D721Med (cell line): ENCODE results near the gene SLC66A2.

Source experiments
- DNase-seq: peaks from one replicate; pipeline ENCODE4 v3.0.0; 2011; ENCODE audit warnings: low spot score; ENCODE audit not compliant: insufficient read length
- FAIRE-seq: peaks from 2 replicates; lab custom pipeline; 2011; peaks lifted over from hg19 to GRCh38; lab: Jason Lieb, UNC
- CTCF ChIP-seq: IDR thresholded peaks from 2 replicates; pipeline ENCODE4 v1.5.1; 2012; ENCODE audit warnings: mild to moderate bottlenecking, control low read depth; ENCODE audit not compliant: insufficient read depth; ENCODE audit errors: missing control alignments

Gene SLC66A2

GRCh38 chr18:79855147-79855933, 96.1 kb downstream of the SLC66A2 start:
- TF ChIP-seq CTCF: no peak
- DNase-seq (no peak), FAIRE-seq (peak; percentile 84)

GRCh38 chr18:79853993-79854364, 97.5 kb downstream of the SLC66A2 start:
- no peak for TF ChIP-seq CTCF
- DNase-seq (no peak), FAIRE-seq (no peak)

DNA sequence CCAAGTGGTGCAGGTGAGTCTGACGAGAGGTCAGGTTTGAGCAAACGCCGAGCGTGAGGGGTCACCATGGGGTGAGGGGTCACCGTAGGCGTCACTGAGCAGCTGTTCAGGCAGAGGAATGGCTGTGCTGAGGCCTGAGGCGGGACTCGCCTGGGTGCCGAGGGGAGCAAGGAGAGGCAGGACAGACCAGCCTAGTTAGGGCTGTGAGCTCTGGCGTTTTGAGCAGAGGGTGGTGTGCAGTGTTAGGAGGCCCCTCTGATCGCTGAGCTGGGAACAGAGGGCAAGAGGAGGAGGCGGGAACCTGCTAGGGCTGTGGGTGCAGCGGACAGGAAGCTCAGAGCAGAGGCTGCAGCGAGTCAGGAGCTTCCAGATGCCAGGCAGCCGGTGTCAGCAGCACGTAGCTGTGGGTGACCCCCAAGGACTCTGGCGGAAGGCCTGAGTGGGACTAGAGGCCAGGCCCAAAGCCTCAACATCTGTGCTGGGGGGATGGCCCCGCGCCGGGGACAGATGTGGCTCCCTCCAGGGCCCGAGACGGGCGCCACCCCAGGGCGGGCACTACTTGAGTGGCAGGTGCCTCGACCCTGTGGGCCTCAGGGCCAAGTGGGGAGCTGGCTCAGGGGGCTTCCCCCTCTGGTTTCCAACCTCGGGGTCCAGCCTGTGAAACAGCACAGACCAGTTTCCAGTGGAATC, 98.0 kb downstream of the SLC66A2 start:
- FAIRE-seq (no peak), DNase-seq (no peak)
- no peak for TF ChIP-seq CTCF

- DNase-seq (no peak), FAIRE-seq (no peak)
Observed at GRCh38 chr18:79852561-79853302, 98.7 kb downstream of the SLC66A2 start.

More at GRCh38 chr18:79852561-79853302, 98.7 kb downstream of the SLC66A2 start:
- TF ChIP-seq CTCF: no peak
